Left colon (tissue), 2 donors: ENCODE data around the gene RFX6. TPM values are rescaled to one million over a fixed set of nuclear protein-coding genes. Genes with fewer than 3 reads are reported as not detected.
A peak's percentile ranks its signal among the peaks of the same experiment; 100 is the strongest.

ENCODE experiments used
- ATAC-seq: fragments of 200-7000 bp; cut with Tn5 transposase; one replicate; pipeline ENCODE4 v1.9.1; 2020; ENCODE audit warnings: mild to moderate bottlenecking, moderate library complexity
- DNase-seq, 2 donors: peaks; one replicate each; pipeline ENCODE4 v3.0.0-alpha.2; 2020
- intact Hi-C, 2 donors: fragments of 100-400 bp; cut with DNase I in 1 of 2; cut with micrococcal nuclease in 1 of 2; formaldehyde crosslinking; loops; one replicate each; pipeline versions ENCODE4 v1.11.2 to v1.14.0; 2022; cut with DNase I, micrococcal nuclease
- total RNA-seq, 2 donors: library from RNA; stranded (reverse); fragmentation: NEBNext Ultra II Directional; extraction: Animal tissue kit (Norgen Biotek cat#: 25700); gene quantifications; one replicate each; pipeline ENCODE4 v1.2.1, GENCODE V29; 2021
- donor health status: DM: no; HTN: no; CAD: no.
- donor health status: DM: yes; HTN: yes; CAD: no.

The RFX6 gene
- total RNA-seq, 2 donors from 2014 or later, result 1.3 to 1.5 TPM

GRCh38 chr6:116887168-116887567 lies 10.1 kb downstream of the RFX6 start:
- intact Hi-C loops, result no loop called here
- DNase-seq (no peak), ATAC-seq (no peak)

GRCh38 chr6:116887894-116888293 lies 10.9 kb downstream of the RFX6 start:
- intact Hi-C loops, result no loop called here
- ATAC-seq, result no peak
- no peak for DNase-seq

- DNase-seq (no peak), ATAC-seq (no peak)
- intact Hi-C loops, result no loop called here
Observed at GRCh38 chr6:116888732-116889360, 11.8 kb downstream of the RFX6 start.

GRCh38 chr6:116894669-116895068 lies 17.6 kb downstream of the RFX6 start:
- no peak for DNase-seq
- ATAC-seq, result no peak
- intact Hi-C loops, result no loop called here

GRCh38 chr6:116895935-116896334 lies 18.9 kb downstream of the RFX6 start:
- ATAC-seq (no peak), DNase-seq (no peak)
- intact Hi-C loops, result no loop called here

GRCh38 chr6:116902634-116903033 lies 25.6 kb downstream of the RFX6 start:
- no peak for DNase-seq
- ATAC-seq, result peak; percentile 49
- intact Hi-C loops, result no loop called here

GRCh38 chr6:116922853-116923548 lies 46.0 kb downstream of the RFX6 start:
- ATAC-seq, result peak; percentile 45
- intact Hi-C loops, result no loop called here

GRCh38 chr6:116924245-116924644 lies 47.2 kb downstream of the RFX6 start:
- ATAC-seq (no peak), DNase-seq (no peak)
- intact Hi-C loops, result no loop called here

More at GRCh38 chr6:116922853-116923548, 46.0 kb downstream of the RFX6 start:
- no peak for DNase-seq

- ATAC-seq (no peak), DNase-seq (no peak)
- intact Hi-C loops, result no loop called here
Observed at GRCh38 chr6:116925088-116925794, 48.2 kb downstream of the RFX6 start.

GRCh38 chr6:116928677-116929076 lies 51.6 kb downstream of the RFX6 start:
- ATAC-seq (no peak), DNase-seq (no peak)
- intact Hi-C loops, result no loop called here

GRCh38 chr6:116929825-116930224 lies 52.8 kb downstream of the RFX6 start:
- ATAC-seq (no peak), DNase-seq (no peak)
- intact Hi-C loops, result no loop called here

GRCh38 chr6:116931456-116931855 lies 54.4 kb downstream of the RFX6 start:
- intact Hi-C loops, result no loop called here
- ATAC-seq (no peak), DNase-seq (no peak)

- ATAC-seq, result no peak
- no peak for DNase-seq
- intact Hi-C loops, result no loop called here
Observed at GRCh38 chr6:116932496-116932895, 55.5 kb downstream of the RFX6 start.

- ATAC-seq, result no peak
- DNase-seq, result no peak
- intact Hi-C loops, result no loop called here
Observed at GRCh38 chr6:116933485-116933884, 56.4 kb downstream of the RFX6 start.

- no peak for DNase-seq
- intact Hi-C loops, result no loop called here
- no peak for ATAC-seq
Observed at GRCh38 chr6:116938305-116938704, 61.3 kb downstream of the RFX6 start.

- ATAC-seq (no peak), DNase-seq (no peak)
- intact Hi-C loops, result no loop called here
Observed at GRCh38 chr6:116941727-116942126, 64.7 kb downstream of the RFX6 start.

GRCh38 chr6:116945809-116946208 lies 68.8 kb downstream of the RFX6 start:
- no peak for DNase-seq
- ATAC-seq, result peak; percentile 85
- intact Hi-C loops, result no loop called here

GRCh38 chr6:116948533-116949304 lies 71.7 kb downstream of the RFX6 start:
- intact Hi-C loops, result no loop called here
- DNase-seq (no peak), ATAC-seq (peak; percentile 84)

GRCh38 chr6:116949964-116950363 lies 72.9 kb downstream of the RFX6 start:
- ATAC-seq (no peak), DNase-seq (no peak)
- intact Hi-C loops, result no loop called here
